HG03066 (cell line): ENCODE measurements around the gene GRHPR.
"Not testable (repeated sequence)": the region's sequence is repeated elsewhere in the genome, so short reads cannot be mapped to it uniquely, and the experiment has no call there.

ENCODE experiments used
- ATAC-seq: cut with Tn5 transposase; IDR thresholded peaks from one replicate; pipeline ENCODE4 v1.9.1; 2021; ENCODE audit warnings: low read depth; ENCODE audit not compliant: unreplicated experiment

Gene GRHPR

DNA sequence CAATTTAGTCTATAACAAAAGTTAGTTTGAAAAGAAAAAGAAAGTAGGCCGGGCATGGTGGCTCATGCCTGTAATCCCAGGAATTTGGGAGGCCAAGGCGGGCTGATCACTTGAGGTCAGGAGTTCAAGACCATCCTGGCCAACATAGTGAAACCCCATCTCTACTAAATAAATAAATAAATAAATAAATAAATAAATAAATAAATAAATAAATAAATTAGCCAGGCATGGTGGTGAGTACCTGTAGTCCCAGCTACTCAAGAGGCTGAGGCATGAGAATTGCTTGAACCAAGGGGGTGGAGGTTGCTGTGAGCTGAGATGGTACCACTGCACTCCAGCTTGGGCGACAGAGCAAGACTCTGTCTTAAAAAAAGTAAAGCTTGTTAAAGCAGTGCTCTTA is 24.5 kb upstream of the GRHPR start:
- ATAC-seq: not testable (repeated sequence)

DNA sequence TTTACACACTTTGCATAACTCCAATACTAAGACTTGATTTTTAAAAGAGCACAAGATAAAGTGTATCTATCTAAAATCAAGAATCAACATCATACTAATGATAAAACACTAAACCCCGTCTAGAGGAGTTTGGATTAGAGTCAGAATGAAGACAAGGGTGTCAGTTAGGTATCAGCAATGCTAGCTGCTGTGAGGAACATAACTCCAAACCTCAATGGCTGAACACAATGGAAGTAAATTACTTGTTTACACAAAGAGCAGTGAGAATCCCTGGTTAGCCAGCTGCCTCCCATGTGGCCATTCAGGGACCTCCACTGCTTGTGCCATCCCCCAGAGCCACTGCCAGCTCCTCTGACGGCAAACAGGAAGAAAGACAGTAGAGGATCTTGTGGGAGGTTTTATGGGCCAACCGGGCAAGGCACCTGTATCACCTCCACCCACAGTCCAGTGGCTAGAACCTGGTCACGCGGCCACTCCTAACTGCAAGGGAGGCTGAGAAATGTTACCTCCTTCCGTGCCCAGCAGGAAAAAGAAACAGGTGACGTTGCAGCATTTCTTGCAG is 24.0 kb upstream of the GRHPR start:
- ATAC-seq: no peak

DNA sequence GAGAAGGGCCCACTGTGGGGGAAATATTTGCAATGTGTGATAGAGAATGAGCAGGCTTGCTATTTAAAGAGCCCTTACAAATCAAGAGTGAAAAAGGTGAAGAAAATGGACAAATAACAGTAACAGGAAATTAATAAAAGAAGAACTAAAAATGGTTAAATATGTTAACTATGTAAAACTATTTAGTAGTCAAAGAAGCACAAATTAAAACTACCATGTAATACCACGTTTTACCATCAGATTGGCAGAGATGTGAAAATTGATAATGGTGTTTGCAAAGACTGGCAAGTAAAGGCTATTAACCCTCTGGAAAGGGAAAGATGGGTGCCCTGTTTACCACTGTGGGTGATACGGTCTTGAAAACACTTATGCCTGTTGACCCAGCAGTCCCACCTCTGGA is 23.2 kb upstream of the GRHPR start:
- ATAC-seq: no peak

DNA sequence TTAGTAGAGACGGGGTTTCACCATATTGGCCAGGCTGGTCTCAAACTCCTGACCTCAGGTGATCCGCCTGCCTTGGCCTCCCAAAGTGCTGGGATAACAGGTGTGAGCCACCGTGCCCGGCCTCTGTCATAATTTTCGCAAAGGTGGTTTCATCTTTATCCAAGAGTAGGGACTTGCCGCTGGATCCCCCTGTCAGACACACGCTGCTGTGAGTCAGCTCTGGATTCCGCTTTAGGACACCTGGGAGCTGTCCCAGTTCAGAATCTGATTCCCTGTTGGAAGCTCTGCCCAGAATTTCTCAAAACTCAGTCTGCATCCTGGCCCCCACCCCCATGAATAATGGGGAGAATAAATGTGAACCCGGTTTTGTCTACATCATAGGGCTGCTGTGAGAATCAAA is 17.9 kb upstream of the GRHPR start:
- no peak for ATAC-seq

DNA sequence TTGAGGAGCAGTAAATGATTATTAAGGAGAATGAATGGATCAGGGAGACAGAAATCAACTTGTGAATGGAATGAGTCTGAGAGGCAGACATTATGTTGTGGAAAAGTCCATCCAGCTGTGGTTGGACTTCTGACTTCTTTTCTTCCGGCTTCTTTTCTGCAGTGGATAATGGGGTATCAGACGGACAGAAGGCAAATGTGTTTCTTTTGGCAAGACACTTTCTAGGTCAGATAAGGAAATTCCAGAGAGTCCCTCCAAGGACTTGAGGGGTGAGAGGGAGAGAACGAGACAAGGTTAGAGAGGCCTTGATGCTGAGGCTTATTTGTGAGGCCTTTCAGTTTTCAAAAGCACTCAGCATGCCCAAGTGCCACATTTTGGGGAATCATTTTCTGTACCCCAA is 17.1 kb upstream of the GRHPR start:
- no peak for ATAC-seq

DNA sequence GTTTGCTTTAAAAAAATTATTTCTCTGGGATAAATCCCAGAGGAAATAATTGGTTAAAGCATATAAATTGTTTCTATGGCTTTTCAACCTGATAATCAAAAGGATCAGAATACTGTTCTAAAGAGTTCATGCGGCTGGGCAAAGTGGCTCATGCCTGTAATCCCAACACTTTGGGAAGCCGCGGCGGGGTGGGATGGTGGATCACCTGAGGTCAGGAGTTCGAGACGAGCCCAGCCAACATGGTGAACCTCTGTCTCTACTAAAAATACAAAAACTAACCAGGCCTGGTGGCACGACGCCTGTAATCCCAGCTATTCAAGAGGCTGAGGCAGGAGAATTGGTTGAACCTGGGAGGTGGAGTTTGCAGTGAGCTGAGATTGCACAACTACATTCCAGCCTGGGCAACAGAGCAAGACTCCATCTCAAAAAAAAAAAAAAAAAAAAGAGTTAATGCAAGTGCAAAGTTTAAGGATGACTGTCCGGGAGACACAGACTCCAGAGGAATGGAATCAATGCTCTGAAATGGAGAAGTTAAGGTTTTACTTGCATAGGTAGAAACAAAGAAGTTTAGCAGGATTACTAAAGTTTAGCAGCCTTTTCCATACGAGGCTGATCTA is 16.6 kb upstream of the GRHPR start:
- ATAC-seq: no peak

DNA sequence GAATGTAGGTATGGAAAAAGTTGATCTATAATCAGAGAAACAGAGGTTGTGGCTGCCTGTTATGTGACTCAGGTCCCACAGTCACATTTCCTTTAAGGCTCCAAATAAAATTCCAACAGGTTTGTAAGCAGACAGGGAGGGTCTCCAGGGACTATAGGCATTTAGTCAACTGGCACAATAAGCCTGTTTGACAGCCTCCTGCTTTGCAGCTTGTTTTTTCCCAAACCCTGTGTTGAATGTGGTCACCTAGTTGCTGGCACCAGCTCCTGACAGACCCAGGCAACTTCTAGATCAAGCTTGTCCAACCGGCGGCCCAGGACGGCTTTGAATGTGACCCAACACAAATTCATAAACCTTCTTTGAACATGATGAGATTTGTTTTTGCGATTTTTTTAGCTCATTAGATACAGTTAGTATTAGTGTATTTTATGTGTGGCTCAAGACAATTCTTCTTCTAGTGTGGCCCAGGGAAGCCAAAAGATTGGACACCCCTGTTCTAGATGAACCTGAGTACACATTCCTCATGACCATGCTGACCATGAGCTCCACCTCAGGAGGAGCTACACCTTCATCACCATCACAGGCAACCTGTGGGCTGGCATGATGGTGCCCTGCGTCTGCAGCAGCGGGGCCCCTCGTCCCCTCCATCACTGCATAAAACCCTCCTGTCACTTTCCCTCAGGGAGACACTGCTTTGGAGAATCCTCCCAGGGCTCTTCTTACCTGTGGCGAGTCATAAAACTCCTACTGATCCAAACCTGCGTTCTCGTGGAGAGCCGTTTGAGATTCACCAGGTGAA is 15.7 kb upstream of the GRHPR start:
- no peak for ATAC-seq

DNA sequence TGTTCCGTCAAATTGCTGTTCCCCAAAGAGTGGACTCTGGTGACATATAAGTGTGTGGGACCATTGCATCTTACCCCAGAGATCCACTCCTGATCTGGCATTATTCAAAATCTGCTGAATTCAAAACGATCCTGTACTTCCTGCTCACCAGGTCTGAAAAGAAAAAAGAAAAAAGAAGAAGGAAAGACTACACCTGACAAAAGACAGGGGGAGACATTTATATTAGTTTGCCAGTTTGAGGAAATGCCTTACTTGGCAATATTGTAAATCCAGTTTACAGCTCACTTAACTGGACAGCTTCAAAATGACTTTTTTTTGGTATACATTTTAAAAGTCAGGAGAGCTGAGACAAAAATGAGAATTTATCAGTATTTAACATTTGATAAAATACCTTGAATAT is 15.0 kb upstream of the GRHPR start:
- no peak for ATAC-seq

DNA sequence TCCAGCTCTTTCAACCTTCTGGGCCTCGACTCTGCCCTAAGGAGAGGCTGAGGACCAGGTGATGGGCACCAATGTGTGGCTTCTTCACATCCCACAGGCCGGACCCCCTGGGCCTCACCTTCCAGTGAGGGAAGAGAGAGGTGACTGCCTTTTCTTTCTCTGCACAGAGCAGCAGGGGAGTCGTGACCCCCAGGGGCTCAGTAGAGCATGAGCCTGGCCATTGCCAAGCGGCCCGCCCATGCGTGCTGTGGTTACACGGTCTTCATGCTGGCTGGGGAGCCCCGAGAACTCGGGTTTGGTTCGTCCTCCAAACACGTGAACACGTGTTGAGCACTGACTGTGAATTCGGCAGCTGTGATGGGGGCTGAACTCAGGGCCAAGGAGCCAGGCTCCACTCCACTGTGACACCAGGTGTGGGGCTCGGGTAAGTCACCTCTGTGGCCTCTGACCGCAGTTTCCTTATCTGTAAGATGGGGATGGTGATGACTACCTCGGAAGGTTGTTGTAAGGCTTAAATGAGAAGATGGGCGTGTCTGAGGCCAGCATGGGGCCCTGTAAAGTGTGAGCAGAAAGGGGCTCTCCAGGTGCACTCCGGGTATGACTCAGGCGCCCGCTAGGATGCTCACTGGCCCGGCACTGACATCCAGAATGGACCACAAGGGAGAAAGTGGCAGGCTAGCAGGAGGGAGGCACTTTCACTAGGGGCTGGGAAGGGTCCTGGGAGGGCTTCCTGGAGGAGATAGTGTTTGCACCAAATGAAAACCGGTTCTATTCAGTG is 13.4 kb upstream of the GRHPR start:
- peak; percentile 78 for ATAC-seq

DNA sequence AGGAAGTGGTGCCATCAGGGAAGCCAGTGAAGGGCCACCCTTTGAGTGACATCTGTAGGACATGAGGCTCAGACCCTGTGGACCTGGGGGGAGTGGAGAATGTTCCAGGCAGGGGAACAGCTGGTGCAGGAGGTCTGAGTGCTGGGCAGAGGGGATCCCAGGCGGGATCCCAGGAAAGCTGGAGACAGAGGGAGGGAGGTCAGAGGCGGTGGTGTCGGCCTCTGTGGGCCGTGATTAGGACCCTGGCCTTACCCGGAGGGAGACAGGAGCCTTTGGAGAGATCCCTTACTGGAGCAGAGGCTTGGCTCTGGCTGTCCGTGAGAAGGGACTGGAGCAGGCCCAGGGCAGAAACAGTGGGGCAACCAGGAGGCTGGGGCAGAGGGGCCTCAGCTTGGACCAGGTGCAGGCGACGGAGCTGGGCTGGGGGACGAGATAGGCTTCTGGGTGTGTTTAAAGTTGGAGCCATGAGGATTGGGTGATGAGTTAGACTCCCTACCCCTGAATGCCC is 12.1 kb upstream of the GRHPR start:
- ATAC-seq: no peak

DNA sequence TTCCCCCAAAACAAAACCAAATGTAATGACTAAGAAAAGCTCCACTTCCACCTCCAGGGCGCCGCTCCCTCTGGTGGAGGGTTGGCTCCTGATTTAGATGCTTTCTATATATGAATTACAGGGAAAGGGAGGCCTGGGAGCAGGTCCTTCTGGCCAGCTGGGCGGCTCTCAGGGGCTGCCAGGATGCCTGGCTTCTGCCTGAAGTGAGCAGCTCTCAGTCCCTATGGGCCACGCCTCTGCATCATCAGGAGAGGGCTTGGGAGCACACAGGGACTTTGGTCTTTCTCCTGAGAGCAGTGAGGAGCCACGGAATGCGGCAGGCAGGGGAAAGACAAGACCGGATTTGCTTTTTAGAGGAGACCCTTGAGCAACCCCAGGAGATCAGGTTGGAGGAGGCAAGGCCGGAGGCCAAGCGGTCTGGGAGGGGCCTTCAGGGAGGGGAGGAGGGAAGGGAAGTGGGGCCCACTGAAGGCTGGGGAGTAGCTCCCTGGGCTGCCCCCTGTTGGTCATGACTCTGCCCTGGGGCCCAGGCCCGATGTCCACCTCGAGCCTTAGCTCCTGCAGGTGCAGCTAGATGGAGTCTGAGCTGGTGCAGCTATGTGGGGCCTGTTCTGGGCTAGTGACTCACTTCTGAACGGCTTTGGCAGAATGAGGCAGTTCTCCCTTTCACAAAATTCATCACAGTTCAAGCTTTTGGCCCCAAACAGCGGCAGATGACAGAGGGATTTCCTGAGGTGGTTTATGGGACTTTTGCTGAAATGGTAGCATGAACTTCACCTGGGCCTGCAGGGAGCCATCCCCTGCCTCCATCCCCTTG is 11.3 kb upstream of the GRHPR start:
- ATAC-seq: no peak

DNA sequence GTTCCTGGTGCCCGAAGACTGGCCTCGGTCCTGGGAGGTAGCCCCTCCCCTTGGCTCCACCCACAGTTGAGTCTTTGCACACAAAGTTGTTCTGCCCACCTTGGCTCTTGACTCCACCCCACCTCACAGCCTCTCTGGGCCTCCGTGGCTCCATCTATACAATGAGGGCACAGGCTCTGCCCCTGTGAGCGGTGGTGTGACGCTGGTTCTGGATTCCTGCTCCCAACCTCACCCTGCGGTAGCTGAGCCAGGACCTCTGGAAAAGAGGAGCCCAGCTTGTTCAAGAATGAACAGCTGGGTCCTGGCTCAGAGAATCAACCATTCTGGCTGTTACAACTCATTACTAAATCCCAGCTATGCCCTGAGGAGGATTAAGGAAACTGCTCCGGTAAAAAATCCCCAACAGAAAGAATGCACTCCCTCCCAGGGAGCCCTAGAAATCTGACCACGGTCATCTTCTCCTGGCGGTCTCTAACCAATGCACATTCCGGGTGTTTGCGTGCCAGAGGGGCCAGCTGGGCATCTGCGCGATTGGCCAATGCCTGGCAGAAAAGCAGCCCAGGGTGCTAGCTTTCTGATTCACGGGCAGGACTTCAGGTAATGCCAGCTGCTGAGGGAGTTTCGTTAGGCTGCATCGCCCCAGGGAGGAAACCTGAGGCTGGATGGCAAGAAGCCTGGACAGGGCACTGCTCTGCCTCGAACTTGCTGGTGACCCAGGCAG is 9.9 kb upstream of the GRHPR start:
- ATAC-seq: no peak

DNA sequence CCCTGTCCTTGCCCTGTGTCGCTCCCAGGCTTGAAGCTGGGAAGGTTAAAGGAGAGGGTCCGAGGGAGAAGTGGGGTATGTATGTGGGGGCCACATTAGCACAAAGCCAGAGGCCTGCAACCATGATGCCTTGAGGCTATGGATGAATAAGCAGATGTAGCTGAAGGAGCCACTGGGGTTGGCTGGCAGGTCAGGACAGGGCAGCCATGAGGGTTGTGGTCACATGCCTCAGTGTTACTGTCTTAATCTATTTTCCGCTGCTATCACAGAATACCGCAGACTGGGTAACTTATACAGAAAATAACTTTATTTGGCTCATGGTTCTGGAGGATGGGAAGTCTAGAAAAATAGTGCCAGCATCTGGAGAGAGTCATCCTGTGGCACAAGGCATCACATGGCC is 9.2 kb upstream of the GRHPR start:
- no peak for ATAC-seq

DNA sequence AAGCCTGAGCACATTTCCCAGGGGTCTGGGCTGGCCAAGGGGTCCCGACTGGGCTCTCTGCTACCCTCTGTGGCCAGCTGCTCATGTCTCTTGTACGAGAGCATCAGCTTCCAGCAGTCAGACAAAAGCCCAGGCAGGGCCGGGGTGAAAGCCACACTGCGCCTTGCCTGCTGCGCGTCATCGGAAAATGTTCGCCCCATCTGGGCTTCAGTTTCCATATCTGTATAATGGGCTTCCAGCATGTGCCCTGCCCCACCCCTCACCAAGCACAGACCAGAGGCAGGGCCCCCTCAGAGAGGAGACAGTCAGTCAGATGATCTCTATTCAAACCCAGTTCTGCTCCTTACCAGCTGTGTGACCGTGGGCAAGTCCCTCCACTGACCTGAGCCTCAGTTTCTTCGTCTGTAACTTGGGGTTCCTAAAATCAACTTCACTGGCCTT is 8.0 kb upstream of the GRHPR start:
- no peak for ATAC-seq

DNA sequence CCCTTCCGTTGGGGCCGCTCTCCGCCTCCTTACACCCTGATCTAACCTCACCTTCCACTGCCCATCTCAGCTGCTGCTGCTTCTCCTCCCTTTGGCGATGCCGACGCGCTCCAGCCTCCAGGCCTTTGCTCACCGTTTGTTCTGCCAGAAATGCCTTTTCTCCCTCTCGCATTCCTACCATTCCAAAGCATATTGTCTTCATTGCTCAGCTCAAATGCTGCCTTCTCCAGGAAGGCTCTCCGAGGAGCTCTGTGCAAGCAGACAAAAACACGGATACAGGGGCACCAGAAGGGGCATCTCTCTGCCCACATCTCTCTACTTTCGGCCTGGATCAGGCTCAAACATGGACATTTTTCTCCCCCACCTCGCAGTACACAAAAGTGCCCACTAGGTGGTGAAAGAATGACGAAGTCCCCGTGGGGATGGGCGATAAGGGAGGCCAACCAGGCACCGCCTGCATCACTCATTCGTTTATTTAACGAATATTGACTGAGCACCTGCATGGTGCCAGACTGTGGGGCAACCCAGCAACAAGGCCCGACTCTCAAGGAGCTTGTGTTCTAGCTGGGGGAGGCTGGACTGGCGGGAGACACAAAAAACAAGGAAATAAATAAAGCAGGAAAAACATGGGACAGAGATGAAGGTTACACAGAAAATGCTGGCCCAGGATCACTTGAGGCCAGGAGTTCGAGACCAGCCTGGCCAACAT is 7.3 kb upstream of the GRHPR start:
- ATAC-seq: no peak

DNA sequence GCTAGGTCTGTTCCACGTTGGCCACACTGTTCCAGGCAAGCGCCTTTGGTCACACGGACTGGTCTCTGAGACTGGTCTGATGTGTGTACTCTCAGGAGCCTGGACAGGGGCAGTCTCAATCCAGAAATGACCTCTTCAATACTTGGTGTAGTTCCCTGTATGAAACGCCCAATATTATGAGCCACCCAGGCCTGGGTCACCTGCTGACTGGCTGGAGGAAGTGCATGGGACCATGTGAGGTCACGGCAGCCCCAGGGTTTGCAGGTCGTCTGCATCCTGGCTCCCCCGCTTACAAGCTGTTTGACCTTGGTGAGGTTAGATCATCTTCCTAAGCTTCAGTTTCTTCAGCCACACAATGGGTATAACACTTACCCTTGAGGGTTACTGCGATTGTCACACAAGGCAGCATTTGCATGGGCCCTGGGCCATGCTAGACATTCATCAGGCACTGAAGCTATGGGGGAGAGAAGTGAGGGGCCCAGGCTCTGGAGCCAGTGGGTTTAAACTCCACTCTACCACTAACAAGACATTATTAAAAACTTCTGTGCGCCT is 5.2 kb upstream of the GRHPR start:
- ATAC-seq: no peak

DNA sequence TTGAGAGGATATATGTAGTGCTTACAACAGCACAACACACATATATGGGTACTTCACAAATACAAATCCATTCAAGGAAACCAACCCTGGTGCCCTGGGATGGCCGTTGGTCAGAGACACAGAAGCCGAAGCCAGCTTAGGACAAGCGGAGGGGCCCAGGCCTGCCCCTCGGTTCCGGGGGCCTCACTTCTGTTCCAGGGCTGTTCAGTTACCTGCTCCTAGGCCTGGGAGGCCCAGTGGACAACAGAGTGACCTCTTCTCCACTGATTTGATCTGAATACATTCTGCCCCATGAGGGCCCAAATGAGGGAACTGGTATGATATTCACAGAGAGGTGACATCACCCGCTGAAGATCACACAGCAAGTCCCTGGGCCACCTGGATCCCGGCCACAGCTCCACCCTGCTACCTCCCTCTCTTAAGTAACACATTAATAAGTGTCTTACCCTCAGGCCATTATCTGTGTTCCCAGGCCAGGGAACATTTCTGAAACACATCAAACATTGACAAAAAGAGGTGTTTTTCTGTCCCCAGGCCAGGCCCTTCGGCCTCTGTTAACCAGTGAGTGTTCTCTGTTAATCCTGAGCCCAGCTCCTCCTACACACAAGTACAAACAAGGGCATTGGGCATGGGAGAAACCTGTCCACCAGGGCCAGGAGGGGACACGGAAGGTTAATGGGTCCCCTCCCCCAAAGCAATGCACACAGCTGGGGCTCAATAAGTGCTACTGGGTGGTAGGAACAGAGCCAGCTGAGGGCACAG is 4.5 kb upstream of the GRHPR start:
- no peak for ATAC-seq

DNA sequence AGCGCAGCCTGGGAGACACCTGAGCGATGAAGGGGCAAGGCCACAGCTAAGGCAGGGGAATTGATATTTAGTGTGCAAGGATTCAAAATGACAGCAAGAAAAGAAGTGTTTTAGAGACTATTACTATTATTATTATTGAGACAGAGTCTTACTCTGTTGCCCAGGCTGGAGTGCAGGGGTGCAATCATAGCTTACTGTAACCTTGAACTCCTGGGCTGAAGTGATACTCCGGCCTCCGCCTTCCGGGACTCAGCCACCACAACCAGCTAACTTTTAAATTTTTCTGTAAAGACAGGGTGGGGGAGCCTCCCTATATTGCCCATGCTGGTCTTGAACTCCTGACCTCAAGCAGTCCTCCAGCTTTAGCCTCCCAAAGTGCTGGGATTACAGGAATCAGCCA is 3.3 kb upstream of the GRHPR start:
- ATAC-seq: no peak
